Measurements from ENCODE around the gene BUD23. TPM values are rescaled to one million over a fixed set of nuclear protein-coding genes. Genes with fewer than 3 reads are reported as not detected.

BUD23 gene
- total RNA-seq, 3 donors from 2014 or later, result 39.5 to 49.8 (median 41.0) TPM

DNA sequence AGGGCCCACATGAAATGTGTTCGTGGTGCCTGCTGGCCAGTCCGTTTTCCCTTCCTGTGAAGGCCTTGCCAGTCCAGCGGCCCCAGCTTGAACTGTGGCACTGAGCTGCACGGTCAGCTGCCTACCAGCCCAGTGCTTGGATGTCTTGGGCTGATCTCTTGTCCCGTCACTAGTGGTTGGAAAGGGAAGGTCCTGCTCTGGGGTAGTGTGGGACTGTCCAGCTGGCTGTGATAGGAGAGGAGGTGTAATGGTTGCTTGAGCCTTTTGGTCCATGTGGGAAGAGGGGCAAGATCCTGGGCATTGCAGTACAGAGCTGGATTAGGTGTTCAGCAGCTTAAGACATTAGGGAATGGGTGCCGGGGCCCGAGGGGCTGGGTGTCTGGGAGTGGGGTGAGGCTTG lies 15.0 kb downstream of the BUD23 start:
- no peaks in the 10 kb centered on the region for H3K9me3 ChIP-seq

DNA sequence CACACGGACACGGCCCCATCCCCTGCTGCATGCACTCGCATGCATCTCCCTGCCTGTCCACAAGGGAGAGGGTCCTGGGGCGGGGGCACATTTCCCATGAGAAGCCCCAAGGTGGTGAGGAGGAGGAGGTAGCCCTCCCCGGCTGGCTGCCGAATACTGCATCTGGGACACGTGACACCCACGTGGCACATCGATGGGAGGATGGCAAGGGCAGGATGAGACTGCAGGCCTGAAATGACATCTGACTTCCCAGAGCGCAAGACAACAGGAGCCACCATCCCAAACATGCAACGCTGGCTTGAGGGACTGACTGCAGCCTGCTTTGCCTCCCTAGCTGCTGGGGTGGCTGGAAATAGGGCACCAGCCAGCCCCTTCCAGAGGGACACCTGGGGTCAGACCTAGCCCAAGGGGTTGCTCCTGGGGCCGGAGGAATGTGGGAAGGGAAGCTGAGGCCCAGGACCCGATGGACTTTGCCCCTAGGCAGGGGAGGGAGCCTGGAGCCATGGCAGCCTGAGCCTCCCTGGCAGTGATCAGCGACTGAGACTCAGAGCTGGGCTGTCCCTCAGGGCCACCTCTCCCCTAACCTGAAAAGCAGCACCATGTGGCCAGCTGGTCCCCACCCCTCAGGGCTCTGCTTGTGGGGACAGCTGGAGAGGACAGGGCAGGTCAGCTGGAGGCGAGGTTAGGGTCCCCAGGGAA lies 16.1 kb downstream of the BUD23 start:
- Histone ChIP-seq H3K4me1 (no peaks in the 10 kb centered on the region), H3K36me3 (peaks cover 3% of the 10 kb centered on the region), H3K4me3 (no peak overlapping the region), H3K27me3 (no peaks in the 10 kb centered on the region), H3K27ac (no peak overlapping the region), H3K9me3 (no peaks in the 10 kb centered on the region)
- no peak for DNase-seq (ENCODE audit: low spot score in 2 of 2)
- TF ChIP-seq POLR2AphosphoS5 (IDR thresholded peaks at IDR 0.05) (no peak), POLR2A (IDR thresholded peaks at IDR 0.05) (no peak)
- TF ChIP-seq, protein P1, sequence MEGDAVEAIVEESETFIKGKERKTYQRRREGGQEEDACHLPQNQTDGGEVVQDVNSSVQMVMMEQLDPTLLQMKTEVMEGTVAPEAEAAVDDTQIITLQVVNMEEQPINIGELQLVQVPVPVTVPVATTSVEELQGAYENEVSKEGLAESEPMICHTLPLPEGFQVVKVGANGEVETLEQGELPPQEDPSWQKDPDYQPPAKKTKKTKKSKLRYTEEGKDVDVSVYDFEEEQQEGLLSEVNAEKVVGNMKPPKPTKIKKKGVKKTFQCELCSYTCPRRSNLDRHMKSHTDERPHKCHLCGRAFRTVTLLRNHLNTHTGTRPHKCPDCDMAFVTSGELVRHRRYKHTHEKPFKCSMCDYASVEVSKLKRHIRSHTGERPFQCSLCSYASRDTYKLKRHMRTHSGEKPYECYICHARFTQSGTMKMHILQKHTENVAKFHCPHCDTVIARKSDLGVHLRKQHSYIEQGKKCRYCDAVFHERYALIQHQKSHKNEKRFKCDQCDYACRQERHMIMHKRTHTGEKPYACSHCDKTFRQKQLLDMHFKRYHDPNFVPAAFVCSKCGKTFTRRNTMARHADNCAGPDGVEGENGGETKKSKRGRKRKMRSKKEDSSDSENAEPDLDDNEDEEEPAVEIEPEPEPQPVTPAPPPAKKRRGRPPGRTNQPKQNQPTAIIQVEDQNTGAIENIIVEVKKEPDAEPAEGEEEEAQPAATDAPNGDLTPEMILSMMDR (IDR thresholded peaks at IDR 0.05), result no peak
- intact Hi-C loops (cut with DNase I; ENCODE audit: low total_unique reads), result no loop called here

More for the DNA sequence above, 15.0 kb downstream of the BUD23 start:
- H3K4me1 ChIP-seq, result no peaks in the 10 kb centered on the region
- TF ChIP-seq, protein P1 (IDR thresholded peaks at IDR 0.05), result no peak
- TF ChIP-seq POLR2A (IDR thresholded peaks at IDR 0.05), result no peak
- TF ChIP-seq POLR2AphosphoS5 (IDR thresholded peaks at IDR 0.05), result no peak
- no peak overlapping the region for H3K27ac ChIP-seq
- no peaks in the 10 kb centered on the region for H3K27me3 ChIP-seq
- intact Hi-C loops (cut with DNase I; ENCODE audit: low total_unique reads), result no loop called here
- no peak overlapping the region for H3K4me3 ChIP-seq
- peaks cover 3% of the 10 kb centered on the region for H3K36me3 ChIP-seq
- DNase-seq (ENCODE audit: low spot score in 2 of 2), result no peak

DNA sequence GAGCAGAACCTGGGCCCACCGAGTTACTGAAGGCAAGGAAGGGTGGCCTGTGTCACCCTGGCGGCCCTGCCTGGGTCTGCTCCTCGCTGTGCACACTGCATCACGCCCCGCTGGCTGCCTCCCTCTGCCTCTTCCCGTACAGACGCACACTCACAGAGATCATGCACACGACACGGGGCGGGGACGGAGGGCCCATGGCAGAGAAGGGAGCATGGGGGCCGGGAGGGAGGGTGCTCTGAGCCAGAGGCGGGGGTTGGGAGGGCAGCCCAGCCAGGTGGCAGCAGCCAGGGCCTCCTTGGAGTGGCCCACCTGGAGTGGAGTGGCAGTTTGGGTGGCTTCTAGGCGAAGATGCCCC lies 16.6 kb downstream of the BUD23 start:
- Histone ChIP-seq H3K27me3 (no peaks in the 10 kb centered on the region), H3K9me3 (no peaks in the 10 kb centered on the region), H3K36me3 (peaks cover 3% of the 10 kb centered on the region), H3K27ac (no peak overlapping the region), H3K4me1 (no peaks in the 10 kb centered on the region), H3K4me3 (no peak overlapping the region)
- DNase-seq (ENCODE audit: low spot score in 2 of 2), result no peak
- TF ChIP-seq POLR2AphosphoS5 (IDR thresholded peaks at IDR 0.05) (no peak), POLR2A (IDR thresholded peaks at IDR 0.05) (no peak)
- TF ChIP-seq, protein P1 (IDR thresholded peaks at IDR 0.05), result no peak
- intact Hi-C loops (cut with DNase I; ENCODE audit: low total_unique reads), result no loop called here

DNA sequence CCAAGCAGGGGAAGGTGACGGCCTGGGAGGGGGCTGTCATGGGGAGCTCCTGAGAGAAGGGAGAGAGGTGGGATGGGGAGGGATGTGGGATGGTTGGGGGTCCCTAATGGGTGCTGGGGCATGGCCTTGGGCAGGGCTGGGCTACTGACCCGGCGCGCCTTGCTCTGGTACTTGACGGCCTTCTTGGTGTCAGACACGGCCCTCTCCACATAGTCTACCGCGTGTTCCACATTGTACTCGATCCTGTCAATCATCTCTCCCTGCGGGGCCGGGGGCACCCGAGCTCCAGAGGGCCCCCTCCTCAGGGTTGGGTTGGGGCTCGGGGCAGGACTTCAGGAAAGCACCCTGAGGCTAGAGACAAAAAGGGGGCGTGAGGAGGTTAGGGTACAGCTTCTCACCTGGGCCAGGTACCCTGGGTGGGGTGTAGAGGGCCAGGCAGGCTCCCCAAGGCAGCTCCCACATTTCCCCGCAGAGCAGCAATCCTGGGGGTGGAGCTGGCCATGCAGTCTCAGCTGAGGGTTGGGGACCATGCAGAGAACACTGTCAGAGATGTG lies 17.3 kb downstream of the BUD23 start:
- Histone ChIP-seq H3K4me3 (no peak overlapping the region), H3K27ac (no peak overlapping the region), H3K9me3 (no peaks in the 10 kb centered on the region), H3K4me1 (no peaks in the 10 kb centered on the region), H3K36me3 (peaks cover 3% of the 10 kb centered on the region), H3K27me3 (no peaks in the 10 kb centered on the region)
- intact Hi-C loops (cut with DNase I; ENCODE audit: low total_unique reads), result no loop called here
- DNase-seq (ENCODE audit: low spot score in 2 of 2), result no peak
- TF ChIP-seq POLR2A (IDR thresholded peaks at IDR 0.05), result no peak
- no peak for TF ChIP-seq POLR2AphosphoS5 (IDR thresholded peaks at IDR 0.05)
- TF ChIP-seq, protein P1 (IDR thresholded peaks at IDR 0.05), result no peak

DNA sequence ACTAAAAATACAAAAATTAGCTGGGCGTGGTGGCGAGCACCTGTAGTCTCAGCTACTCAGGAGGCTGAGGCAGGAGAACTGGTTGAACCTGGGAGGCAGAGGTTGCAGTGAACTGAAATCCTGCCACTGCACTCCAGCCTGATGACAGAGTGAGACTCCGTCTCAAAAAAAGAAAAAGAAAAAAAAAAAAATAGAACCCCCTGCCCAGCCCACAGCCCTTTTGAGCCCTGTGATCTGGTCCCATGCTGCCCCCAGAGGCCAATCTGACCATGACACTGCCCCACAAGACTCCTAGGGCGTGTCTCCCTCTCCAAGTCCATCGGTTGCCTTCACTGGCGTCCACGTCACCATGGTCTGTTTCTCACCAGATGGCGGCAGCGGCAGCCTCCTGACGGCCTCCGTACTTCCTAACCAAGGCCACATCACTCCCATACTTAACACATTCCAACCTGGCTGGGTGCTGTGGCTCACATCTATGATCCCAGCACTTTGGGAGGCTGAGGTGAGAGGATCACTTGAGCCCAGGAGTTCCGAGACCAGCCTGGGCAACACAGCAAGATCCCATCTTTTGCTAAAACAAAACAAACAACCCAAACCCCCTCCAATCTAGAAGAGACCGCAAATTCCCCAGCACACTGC lies 18.1 kb downstream of the BUD23 start:
- no peak overlapping the region for H3K27ac ChIP-seq
- TF ChIP-seq, protein P1 (IDR thresholded peaks at IDR 0.05), result peak in 1 of 3 donors; percentile 29
- no peak for TF ChIP-seq POLR2A (IDR thresholded peaks at IDR 0.05)
- H3K36me3 ChIP-seq, result peaks cover under 1% of the 10 kb centered on the region
- H3K4me1 ChIP-seq, result no peaks in the 10 kb centered on the region
- intact Hi-C loops (cut with DNase I; ENCODE audit: low total_unique reads), result no loop called here
- DNase-seq (ENCODE audit: low spot score in 2 of 2), result no peak
- H3K9me3 ChIP-seq, result no peaks in the 10 kb centered on the region
- no peak overlapping the region for H3K4me3 ChIP-seq
- no peaks in the 10 kb centered on the region for H3K27me3 ChIP-seq

All from breast epithelium (tissue), 4 donors.